ENCODE measurements around the gene ADAT3.

The ADAT3 gene

GRCh38 chr19:1905110-1905862 lies at the start of gene ADAT3, which contains the start of gene SCAMP4:
TSS of gene ADAT3 (plus strand) at chr19:1905399. CDS start at chr19:1912048, 6,649 bp downstream.
TSS of gene SCAMP4 (plus strand) at chr19:1905399. CDS start at chr19:1915020, 9,621 bp downstream.
- DNase-seq, result peak; percentile 99

- peak in 1 of 2 donors; percentile 40 for DNase-seq
These were observed 49.4 kb upstream of the ADAT3 start for GRCh38 chr19:1855828-1856255.

DNA sequence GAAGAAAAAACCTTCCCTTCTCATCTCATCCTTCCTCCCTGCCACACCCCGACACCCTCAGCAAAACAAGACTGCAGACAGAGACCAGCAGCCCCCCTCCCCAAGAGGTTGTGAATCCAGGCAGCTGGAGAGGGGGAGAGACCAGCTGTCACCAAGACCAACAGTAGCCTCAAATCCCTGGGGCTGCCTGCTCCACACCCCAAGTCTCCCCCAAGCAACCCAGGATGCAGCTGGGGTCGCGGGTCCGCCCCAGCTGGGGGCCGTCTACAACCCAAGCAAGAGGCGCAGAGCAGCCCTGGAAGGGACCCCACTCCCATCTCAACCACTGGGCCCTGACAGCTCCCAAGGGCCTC lies 48.9 kb upstream of the ADAT3 start:
- DNase-seq, result no peak

GRCh38 chr19:1856698-1857603 lies 48.2 kb upstream of the ADAT3 start:
- DNase-seq, result peak; percentile 39 to 76

DNA sequence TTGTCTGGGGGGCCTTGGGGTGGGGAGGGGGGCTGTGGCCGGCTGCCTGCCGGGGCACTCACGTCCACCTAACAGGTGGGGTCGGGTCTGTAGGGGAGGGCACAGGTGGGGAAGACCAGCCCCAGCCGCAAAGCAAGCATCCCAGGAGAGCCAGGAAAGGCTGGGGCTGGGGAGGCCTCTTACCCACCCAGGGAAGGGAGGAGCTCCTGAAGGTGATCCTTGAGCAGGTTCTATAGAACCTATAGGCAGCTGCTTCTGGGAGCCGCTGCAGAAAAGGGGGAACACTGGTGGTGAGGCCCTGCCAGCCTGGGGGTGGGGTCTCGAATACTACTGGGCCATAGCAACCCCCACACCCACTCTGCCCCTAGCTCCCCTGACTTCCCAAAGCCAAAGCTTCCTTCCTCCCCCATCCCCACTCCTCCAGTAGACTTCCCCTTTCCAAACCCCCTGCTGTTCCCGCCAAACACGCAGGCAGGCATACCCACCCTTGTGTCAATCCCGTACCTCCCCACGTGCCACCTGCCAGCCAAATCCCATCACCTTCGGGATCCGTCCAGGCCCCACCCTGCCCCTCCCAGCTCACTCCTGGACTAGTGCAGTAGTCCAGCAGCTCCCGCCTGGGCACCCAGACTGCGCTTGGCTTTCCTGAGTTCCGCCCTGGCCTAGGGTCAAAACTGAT lies 47.4 kb upstream of the ADAT3 start:
- DNase-seq, result no peak

GRCh38 chr19:1858412-1859081 lies 46.7 kb upstream of the ADAT3 start:
- no peak for DNase-seq

- DNase-seq, result no peak
These were observed 45.8 kb upstream of the ADAT3 start for GRCh38 chr19:1859331-1859781.

- DNase-seq, result peak; percentile 75 to 78
These were observed 45.0 kb upstream of the ADAT3 start for GRCh38 chr19:1860042-1860775.

GRCh38 chr19:1860821-1861598 lies 44.2 kb upstream of the ADAT3 start:
- no peak for DNase-seq

DNA sequence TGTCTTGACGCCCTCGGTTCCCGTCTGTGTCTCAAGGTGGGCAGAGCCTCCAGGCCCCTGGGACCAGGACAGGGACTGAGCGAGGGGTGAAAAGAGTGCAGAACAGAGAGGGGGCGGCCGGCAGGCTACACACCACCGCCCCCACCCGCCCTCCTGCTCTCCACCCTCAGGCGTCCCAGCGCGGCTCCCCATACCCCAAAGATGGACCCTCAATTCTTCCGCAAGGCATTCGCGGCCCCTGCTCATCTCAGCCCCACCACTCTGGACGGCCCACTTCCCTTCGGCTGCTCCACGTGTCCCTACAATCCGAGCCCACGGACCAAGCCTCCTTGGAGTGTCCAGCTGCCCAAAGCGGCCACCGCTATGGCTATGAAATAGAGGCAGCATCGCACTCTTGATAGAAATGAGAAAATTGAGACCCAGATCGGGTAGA lies 43.6 kb upstream of the ADAT3 start:
- no peak for DNase-seq

GRCh38 chr19:1862068-1862423 lies 43.2 kb upstream of the ADAT3 start:
- DNase-seq, result no peak

DNA sequence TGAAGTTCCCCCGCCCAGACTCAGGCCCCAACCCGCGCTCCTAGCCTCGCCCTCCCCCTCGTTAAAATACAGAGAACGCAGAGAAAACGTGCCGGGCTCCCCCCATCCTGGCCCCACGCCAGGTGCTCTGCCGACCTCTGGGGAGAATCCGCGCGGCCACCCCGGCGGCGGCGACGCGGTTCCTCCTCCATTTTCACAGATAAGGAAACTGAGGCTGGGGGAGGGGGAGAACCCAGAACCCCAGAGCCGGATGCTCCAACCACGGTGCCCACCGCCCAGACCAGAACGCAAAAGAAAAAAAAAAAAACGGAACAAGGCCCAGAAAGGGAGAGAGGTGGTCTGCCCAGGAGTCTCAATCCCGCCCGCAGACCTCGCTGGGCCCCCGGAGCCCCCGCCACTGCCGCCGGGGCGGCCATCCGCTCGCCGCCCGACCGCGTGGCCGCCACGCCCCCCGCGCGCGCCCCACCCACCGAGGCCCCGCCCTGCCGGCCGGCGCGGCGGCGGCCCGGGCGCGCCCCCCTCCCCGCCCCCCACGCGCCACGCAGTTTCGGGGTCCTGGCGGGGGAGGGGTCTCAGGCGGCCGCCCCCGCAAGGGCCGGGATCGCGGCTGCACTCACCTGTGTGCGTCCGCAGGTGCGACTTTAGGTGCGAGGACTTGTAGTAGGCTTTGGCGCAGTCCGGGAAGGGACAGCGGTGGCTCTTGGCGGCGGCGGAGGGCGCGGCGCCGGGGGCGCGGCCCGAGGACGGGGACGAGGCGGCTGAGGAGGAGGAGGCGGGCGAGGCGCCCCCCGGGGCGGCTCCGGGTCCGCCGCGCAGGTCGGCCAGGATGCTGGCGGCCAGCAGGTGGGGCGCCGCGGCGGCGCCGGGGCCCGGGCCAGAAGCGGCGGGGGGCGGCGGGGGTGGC lies 42.5 kb upstream of the ADAT3 start:
- DNase-seq, result peak; percentile 51 to 65

- no peak for DNase-seq
These were observed 41.9 kb upstream of the ADAT3 start, which contains the start of gene KLF16 for GRCh38 chr19:1863328-1863637. TSS of gene KLF16 (minus strand) at chr19:1863579. CDS start at chr19:1863497, 82 bp downstream.

DNA sequence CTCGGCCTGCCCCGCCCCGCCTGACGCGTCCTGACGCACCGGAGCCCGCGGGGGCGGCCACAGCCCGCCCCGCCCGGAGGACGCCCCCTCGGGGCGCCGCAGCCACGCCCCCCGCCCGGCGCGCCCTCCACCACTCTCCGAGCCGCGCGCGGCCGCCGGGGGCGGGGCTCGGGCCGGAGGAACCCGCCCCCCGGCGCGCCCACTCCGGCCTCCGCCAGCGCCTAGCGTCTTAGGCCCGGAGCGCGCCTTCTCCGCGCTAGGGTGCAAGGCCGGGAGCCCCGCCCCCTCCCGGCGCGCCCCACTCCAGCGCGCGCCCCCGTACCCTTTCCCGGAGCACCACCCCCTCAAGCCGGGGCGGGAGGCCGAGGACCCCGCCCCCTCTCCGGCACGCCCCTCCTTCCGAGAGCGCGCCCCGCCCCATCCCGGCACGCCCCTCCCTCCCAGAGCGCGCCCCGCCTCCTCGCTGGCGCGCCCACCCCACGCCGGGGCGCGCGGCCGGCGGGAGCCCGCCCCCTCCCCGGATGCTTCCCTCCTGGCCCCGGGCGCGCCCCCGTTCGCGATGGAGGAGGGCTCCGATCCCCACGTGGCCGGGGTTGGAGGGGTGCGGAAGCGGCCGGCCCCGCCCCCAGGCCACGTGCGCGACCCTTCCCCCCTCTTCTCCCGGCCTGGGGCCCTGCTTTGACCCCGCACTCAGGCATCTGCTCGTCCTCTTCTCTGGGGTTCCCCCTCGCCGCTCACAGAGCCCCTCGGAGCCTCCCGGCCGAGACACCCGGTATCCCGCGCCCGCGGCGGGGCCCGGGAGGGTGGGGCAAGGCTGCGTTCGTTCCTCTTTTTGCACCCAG lies 41.3 kb upstream of the ADAT3 start:
- DNase-seq, result peak; percentile 90 to 93

DNA sequence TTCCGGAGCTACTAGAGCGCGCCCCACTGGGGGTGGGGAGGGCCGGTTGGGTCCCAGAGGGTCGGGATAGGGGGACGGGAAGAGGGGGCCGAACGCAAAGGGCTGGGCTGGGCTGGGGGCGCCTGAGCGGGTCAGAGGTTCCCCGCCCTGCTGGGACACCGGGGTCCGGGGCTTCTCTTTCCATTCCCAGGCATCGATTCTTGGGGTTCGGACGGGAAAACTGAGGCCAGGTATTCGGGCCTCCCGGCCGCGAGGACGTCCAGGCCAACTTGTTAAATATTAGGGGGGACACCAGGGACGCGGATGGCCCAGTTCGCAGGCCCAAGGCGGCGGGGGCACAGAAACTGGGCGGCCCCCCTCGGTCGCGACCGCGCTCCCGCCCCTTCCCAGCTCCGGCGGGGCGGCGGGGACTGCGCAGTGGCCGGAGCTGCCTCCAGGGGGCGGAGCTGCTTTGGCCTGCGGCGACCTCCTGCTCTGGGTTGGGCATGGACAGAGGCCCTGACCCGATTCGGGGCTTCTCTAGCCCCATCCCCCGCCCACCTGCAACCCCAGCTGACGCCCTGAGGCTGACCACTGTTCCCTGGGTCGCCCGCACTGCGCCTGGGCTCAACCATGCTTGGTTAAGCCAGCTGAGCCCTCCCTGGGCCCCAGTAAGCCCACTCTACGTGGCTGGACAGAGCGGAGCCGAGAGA lies 40.6 kb upstream of the ADAT3 start:
- DNase-seq, result peak; percentile 69 to 74

- DNase-seq, result no peak
These were observed 39.8 kb upstream of the ADAT3 start for GRCh38 chr19:1865172-1866010.

- no peak for DNase-seq
These were observed 38.4 kb upstream of the ADAT3 start for GRCh38 chr19:1866693-1867348.
